Measurements from ENCODE around the gene RSPO1.

DNA sequence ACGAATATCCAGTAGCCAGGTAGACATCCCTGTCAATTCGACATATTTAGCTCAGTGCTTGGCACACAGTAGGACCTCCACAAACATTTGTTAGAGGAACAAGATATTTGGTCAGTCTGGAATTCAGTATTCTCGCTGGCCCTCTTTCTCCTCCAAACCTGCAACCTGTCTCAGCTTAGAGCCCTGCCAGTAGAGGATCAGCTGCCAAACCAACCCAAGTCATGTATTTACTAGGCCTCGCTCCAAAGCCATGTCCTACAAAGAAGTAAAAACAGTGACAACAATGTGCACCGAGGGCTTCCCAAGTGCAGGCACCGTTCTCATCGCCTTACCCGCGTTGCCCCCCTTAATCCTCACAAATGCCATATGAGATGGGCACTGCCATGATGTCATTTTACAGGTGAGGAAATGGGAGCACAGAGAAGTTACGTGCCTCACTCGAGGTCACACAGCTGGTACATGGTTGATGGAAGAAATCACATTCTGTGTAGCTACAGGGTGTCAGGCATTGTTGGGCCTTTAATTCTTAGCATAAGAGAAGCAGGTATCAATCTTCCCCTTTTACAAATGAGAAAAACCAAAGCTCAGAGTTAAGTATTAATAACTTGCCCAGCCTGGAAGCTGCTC, 31.7 kb upstream of the RSPO1 start:
- TF ChIP-seq RXRA (IDR thresholded peaks at IDR 0.05; ENCODE audit: borderline replicate concordance, low read depth) (no peak), GABPA (IDR thresholded peaks at IDR 0.05; ENCODE audit: low read depth) (no peak), TAF1 (IDR thresholded peaks at IDR 0.05; ENCODE audit: borderline replicate concordance, low read depth, low read length) (no peak), JUND (IDR thresholded peaks at IDR 0.05) (no peak), EZH2phosphoT487 (IDR thresholded peaks at IDR 0.05; ENCODE audit: borderline replicate concordance, low read depth) (no peak), POLR2AphosphoS5 (IDR thresholded peaks at IDR 0.05; ENCODE audit: low read depth, low read length) (no peak), ZBTB33 (IDR thresholded peaks at IDR 0.05; ENCODE audit: borderline replicate concordance, low read depth) (no peak), EP300 (IDR thresholded peaks at IDR 0.05; ENCODE audit: borderline replicate concordance in 1 of 2, low read depth in 1 of 2, low read length in 1 of 2) (no peak), USF2 (IDR thresholded peaks at IDR 0.05; ENCODE audit: borderline replicate concordance, low read depth, low read length) (no peak), RAD21 (IDR thresholded peaks at IDR 0.05; ENCODE audit: low read length) (no peak)
- TF ChIP-seq, protein P1, sequence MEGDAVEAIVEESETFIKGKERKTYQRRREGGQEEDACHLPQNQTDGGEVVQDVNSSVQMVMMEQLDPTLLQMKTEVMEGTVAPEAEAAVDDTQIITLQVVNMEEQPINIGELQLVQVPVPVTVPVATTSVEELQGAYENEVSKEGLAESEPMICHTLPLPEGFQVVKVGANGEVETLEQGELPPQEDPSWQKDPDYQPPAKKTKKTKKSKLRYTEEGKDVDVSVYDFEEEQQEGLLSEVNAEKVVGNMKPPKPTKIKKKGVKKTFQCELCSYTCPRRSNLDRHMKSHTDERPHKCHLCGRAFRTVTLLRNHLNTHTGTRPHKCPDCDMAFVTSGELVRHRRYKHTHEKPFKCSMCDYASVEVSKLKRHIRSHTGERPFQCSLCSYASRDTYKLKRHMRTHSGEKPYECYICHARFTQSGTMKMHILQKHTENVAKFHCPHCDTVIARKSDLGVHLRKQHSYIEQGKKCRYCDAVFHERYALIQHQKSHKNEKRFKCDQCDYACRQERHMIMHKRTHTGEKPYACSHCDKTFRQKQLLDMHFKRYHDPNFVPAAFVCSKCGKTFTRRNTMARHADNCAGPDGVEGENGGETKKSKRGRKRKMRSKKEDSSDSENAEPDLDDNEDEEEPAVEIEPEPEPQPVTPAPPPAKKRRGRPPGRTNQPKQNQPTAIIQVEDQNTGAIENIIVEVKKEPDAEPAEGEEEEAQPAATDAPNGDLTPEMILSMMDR (IDR thresholded peaks at IDR 0.05), result no peak
- TF ChIP-seq, protein P2, sequence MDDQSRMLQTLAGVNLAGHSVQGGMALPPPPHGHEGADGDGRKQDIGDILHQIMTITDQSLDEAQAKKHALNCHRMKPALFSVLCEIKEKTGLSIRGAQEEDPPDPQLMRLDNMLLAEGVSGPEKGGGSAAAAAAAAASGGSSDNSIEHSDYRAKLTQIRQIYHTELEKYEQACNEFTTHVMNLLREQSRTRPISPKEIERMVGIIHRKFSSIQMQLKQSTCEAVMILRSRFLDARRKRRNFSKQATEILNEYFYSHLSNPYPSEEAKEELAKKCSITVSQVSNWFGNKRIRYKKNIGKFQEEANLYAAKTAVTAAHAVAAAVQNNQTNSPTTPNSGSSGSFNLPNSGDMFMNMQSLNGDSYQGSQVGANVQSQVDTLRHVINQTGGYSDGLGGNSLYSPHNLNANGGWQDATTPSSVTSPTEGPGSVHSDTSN (IDR thresholded peaks at IDR 0.05), result no peak
